Non-pigmented ciliary epithelial cell (primary cell): ENCODE results near the gene FMN1.
A peak's percentile ranks its signal among the peaks of the same experiment; 100 is the strongest.

Source experiments
- DNase-seq: peaks from one replicate; pipeline ENCODE4 v3.0.0-alpha.2; 2010; ENCODE audit warnings: low read depth

The FMN1 gene

DNA sequence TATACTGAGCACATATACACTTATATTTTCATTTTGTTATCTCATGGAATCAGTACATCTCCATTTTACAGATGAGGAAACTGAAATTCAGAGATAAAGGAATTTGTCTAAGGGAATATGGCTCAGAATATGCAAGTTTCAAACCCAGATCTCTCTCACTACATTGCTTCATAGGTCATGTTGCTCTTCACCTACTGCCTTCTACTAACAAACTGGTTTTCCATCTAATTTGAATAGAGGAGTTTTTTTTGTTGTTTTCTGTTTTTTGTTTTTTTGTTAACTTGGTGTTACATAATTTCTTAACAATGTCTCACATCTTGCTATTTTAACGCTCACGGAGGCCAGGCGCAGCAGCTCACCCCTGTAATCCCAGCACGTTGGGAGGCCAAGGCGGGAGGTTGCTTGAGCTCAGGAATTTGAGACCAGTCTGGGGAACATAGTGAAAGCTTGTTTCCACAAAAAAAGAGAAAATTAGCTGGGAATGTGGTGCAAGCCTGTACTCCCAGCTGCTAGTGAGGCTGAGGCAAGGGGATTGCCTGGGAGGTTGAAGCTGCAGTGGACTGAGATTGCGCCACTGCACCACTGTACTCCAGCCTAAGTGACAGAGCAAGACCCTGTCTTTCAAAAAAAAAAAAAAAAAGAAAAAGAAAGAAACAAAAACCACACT, 37.0 kb downstream of the FMN1 start:
- DNase-seq = no peak

DNA sequence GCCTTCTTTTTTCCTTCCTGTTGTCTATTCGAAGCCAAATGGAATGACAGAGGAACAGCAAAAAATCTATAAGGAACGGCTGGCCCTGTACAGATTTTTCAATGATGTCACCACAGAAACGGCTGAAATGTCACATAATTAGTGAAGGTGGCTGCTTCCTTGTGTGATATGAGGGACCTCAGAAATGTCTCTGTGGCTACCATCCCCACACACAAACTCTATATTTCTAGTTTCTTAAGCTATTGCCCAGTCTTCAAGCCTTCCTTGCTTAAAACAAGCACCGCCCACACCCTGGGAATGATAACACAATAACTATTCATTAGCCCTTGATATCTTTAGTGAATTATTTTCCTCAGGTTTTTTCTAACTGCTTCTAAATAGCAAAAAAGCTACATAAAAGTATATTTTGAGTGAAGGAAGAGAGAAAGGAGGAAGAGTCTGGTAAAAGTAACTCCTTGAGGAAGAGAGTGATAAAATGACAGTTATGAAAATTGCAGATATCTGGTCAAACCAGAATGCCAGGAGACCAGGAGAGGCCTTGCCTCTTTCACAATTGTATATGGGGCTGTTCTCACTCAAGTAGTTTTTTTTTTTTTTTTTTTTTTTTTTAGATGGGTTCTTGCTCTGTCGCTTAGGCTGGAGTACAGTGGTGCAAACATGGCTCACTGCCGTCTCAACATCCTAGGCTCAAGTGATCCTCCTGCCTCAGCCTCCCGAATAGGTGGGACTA, 38.7 kb downstream of the FMN1 start:
- DNase-seq = no peak

DNA sequence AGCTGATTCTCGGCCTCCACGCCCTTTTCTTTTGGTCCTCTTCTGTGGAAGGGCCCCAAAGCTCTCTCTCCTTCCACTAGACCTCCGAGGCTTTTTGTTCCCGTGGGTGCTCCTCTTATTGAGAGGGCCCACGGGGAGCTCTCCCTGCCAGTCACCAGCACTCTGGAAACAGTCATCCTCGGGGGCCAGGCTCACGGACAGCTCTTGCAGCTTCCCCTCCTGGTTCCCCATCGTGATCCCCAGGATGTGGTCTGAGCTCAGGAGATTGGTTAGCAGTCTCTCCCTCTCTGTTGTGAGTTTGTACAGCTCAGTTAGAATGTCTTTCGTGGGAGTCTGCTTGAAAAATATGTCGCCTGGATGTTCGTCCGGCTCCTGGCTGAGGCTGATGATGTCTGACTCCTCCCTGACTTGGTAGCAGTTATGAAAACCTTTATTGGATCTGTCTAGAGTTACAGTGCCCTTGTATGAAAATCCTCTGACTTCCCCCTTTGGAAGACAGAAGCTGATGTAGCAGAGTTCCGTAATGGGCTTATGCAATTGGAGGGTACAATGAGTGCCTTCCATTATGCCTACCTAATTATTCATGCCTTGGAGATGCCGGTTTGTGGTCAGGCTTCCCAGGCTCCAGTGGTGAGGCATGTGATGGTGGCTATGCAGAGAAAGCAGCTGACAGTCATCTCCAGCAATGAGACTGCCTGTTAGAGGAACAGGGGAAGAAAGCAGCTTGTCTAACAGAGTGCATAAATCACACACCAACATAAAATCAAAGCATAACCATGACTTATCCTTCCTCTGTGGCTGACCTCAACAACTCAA, 40.0 kb downstream of the FMN1 start:
- no peak for DNase-seq

DNA sequence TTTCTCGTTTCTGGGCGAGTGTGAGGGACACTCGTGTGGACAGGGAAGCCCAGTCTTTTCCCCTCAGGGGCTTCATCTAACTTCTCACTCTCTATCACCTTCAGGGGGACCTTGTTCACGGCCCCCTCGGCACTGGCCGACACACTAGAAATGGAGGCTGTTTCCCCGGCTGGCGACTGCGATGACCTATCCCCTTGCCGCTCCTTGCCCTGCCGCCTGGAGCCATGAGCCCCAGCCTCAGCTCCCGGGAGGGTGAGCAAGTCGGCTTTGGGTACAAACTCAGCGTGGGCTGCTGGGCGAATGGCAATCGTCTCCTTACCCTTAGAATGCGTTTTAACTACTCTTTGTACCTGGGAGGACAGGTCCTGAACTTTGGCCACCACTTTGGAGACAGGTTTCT, 41.0 kb downstream of the FMN1 start:
- no peak for DNase-seq

DNA sequence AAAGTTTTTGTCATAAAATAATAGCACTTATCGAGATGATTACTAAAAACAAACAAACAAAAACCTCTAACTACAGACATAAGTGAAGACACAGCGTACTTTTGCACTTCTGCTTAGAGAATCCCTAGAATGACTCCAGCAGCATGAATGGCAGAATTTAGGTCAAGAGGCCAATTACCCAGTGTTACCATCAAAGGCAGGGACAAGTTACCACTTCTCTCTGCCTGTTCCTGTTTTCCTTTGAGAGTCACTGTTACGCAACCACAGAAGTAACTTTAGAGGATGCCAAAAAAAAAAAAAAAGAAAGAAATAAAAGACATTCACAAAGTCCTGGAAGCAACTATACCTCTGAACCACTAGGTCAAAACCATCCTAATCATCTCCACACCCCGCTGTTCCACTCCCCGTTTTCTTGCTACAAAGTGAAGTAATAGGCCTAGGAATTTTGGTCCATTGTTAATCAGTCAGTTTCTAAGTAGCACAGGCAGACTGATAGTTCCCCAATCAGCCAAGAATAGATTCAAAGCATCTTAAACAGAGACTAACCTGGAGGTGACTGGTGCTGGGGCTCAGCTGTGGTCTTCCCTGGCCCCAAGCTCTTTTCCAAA, 41.9 kb downstream of the FMN1 start:
- DNase-seq = no peak

DNA sequence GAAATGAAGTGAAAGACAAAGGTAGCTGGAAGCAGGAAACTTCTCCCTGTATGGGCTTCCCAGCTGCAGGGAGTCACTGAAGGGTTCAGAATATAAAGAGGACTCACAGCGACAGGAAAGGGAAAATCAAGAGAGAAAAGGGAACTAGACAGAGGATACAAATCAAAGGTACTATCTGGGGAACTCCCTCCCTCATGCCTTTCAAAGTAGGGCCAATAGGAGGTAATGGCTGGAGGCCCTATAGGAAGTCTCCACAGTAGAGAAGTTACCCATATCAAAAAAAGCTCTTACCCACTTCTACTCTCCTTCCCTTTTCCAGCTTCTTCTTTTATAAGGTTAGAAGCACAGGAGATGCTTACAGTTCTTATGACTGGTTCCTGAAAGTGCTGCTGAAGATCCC, 43.5 kb downstream of the FMN1 start:
- DNase-seq = no peak

DNA sequence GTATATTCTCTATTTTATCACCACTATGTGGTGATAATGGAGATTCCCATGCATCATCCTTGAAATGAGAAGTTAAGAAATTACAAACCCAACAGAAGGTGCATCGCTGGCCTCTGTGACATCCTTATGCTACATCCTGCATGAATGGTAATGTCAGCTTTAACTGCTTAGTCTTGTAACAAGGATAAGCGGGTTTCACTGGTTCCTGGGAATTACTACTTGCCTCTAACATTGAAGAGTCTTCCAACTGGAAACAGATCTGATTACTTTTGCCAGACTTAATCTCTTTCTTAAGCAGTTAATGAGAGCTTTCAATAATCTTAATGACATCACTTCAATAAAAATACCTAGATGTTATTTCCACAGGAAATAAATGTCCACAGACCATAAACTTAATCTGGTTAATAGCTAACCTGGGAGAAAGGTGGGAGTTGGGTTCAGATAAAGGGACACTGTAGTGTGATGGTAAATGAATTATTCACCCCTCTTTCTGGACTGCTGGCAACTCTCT, 44.0 kb downstream of the FMN1 start:
- no peak for DNase-seq

DNA sequence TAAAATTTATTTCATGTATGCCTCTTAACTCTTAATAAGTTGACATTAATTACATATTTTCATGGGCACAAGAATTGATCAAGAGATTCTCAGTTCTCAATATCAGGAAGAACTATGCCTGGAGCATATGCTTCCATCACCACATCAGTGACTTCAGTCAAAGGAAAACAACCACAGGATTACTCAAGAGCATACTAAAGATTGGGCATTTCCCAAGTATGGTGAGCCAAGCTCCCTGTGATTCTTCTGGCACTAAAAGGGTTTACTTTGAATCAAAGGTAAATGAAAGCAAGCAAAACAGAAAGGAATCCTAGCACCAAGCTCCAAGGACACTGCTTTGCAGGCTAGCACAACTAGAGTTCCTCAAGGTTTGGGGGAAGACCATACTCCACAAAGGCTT, 44.6 kb downstream of the FMN1 start:
- DNase-seq = no peak

DNA sequence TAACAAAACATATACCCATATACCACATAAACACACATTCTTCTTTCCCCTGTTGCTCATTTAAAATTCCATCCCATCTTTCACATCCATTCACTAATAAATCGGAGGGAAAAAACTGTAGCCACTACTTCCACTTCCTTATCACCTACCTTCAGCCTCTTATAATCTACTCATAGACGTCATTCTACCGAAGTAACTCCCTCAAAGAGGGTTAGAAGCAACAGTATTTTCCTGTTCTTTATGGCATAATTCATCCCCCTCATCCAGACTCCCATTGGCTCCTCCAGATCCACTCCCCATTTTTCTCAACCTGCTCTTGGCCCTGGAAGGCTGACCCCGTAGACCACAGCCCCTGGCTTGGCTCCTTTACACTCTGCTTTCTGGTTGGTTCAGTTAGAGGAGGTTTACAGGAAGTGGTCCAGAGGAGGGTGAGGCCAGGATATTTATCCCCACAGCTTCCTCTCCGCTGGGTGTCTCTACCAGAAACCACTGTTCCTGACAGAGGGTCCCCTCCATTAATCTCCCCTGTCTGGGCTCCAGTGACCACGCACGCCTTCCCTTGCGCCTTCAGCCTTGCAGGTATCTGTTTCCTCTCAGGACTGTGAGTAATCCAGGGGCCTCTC, 46.3 kb downstream of the FMN1 start:
- DNase-seq = no peak

DNA sequence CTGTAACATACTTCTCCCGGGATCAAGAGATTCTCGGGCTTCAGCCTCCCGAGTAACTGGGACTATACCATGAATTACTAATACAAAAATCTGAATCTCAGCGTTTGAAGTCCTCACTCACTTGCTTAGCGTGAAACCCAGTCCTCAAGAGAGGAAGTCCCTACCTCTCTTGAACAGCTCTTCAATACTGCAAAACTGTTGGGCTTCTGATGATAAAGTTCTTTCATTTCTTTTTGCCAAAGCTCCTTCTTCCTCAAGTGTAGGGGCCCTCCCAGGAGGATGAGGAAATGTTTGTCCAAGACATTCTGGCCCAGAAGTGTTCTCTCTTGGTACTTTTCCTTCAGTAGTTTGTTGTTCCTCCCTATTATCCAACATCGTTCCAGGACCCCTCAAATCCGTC, 48.5 kb downstream of the FMN1 start:
- no peak for DNase-seq

DNA sequence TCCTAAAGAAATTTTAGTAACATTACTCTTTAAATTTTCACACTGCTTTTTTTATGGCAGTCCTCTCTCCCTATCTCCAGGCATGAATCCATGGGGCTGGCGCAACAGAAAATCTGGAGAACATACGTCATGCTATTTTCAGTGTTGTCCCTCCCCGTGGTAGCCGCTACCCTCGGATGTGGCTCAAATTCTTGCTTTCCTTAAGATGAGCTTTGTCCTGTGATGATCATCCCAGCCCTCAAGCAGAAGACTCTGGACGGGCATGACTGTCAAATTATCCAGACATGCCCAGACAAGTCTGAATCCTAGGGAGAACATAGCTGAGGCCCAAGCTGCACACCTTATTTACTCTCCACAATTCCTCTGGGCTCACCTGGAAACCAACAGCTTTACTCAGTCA, 49.1 kb downstream of the FMN1 start:
- no peak for DNase-seq

DNA sequence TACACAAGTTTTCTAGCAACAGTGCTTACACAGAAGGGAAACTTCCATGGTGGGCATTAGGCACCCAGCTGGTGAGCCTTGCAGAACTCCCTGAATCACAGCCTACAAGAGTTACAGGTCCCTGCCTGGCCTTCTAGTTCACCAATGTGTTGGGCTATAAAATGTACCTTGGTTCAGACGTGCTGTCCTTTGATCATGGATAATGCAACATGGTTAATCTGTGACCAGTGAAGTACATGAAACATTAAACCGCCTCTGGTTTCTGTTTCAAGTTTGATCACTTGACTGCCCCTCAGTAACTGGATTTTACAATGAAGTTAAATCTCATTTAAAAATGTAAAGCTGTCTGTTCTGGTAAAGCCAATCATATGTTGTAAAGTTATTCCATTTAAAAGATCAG, 51.8 kb downstream of the FMN1 start:
- no peak for DNase-seq

DNA sequence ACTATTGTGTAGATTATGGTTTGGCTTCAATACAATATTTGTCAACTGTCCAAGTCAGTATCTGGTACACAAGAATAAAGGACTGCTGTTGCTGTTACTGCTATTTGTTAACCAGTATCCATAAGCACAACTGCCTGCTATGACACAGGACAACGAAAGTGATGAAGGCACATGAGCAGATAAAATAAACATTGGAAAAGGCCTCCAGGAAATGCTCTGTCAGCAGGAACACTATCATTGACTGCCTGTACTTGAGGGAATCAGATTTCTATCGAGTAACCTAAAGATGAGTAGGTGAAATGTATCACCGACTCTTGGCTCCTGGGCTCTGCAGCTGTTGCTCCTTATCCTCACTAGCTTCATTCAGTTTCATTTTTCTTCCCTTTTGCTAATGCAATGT, 56.5 kb downstream of the FMN1 start:
- DNase-seq = no peak

DNA sequence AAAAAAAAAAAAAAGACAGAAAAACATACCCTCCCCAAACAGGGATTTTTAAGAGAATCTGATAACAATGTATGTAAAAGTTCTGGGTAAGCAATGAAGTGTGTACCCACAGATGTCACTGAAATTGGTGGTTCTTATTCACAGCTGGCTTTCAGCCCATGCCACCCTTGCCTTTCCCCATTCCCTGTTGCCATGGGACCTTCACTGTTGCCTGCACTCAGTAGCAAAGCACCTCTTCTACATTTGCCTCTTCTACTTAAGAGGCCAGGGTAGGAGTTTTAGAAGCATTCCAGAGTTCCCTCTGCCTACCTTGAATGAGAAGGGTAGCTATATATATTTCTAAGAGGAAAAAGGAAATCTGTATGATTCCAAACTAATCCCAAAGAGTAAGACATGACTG, 57.4 kb downstream of the FMN1 start:
- no peak for DNase-seq

DNA sequence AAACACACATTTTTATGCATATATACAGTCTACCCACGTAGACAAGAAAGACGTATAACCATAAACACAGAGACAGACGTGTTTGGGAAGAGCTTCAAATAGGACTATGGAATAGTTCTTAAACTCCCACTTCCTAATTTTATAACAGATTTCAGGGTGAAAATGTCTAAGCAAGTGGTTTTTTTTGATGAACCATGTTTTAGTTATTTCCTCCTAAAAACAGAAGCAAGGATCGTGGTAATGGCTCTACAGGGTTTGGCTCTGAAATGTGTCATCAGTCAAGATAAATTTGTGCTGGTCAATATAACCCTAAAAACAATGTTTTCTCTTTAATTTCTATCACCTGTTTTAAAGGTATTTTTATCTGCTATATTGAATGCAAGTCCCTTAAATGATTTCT, 58.2 kb downstream of the FMN1 start:
- no peak for DNase-seq

DNA sequence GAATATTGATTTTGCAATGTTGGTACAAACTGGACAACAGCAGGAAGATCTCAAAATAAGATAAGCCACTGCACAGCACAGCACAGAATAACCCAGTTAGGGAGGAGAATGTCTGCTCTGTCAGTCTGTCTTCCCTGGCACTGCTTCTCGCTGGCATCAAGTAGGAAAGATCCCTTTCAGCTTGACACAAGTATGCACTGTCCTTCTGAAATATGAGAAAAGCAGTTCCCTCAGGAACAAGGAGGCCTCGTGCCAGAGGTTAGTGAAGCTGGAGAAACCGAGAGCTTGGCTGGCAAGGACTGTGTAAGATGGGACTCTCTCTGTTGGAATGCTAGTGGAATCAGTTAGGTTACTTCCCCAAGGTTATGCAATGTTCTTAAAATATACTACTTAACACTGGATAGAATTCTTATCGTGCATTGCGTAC, 59.1 kb downstream of the FMN1 start:
- no peak for DNase-seq

DNA sequence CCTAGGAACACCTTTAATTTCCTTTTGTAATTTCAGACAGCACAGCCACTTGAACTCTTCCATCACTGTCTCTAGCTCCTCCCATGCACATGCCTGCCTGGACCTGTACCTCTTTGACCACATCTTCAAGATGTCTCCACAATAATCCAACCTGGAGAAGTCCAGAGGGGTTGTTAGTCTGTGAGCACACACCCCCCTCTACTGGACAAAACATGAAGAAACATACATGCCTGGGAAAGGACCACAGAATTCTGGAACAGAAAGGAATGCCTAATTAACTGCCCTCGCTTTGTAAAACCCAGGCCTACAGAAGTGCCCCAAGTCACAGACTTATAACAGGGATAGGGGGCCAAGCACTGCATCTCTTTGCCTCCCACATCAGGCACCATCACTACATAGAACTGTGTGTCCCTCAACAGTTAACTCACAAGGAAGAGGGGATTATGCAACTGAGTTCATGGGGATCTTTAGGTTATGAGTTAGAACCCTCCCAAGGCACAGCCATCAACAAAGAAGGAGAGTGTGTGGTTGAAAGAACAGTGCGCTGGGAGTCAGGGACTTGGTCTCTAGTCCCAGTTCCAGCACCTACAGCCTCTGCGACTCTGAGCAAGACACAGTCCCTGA, 61.7 kb downstream of the FMN1 start:
- no peak for DNase-seq

DNA sequence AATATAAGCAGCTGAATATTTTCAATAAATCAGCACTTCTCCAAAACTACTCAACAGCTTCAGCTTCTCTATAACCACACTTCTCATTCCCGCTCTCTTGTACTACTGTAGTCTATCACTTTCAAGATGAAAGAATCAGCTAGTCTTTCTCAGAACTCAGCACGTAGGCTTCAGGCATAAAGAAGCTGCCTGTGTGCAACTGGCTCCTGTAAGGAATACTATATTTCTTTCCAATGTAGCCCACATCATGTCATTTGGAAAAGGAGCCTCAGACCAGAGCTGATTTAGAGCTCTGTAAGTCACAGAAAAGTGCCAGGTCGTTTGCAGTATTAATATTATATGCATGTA, 62.3 kb downstream of the FMN1 start:
- no peak for DNase-seq

DNA sequence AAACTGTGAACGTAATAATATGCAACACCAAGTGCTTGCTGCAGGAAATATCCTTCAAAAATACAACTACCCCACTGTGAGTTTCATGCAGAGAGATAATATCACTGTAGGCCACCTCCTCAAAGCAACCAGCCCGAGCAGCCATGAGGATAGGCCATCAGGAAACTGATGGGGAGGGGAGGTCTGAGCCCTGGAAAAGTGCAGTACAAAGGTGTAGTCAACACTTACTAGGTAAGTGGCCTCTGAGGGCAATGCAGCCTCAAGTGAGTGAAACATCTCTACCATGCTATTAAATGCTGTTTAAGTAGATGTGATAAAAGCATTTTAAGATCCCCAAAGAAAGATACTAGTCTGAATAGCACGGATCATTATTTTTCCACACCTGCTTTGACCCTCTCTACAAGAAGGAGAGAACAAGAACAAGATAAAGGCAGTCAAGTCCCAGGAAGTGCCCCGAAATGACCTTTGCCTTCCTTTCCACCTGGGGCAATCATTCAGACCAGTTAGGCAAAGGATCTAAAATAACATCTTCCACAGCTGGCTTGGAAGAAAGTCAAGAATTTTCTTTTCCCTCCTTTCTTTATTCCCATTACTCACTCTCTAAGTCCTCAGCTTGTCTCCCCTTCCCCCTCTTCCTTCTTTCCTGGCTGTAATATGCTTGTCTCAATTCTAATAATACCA, 62.8 kb downstream of the FMN1 start:
- DNase-seq = no peak

DNA sequence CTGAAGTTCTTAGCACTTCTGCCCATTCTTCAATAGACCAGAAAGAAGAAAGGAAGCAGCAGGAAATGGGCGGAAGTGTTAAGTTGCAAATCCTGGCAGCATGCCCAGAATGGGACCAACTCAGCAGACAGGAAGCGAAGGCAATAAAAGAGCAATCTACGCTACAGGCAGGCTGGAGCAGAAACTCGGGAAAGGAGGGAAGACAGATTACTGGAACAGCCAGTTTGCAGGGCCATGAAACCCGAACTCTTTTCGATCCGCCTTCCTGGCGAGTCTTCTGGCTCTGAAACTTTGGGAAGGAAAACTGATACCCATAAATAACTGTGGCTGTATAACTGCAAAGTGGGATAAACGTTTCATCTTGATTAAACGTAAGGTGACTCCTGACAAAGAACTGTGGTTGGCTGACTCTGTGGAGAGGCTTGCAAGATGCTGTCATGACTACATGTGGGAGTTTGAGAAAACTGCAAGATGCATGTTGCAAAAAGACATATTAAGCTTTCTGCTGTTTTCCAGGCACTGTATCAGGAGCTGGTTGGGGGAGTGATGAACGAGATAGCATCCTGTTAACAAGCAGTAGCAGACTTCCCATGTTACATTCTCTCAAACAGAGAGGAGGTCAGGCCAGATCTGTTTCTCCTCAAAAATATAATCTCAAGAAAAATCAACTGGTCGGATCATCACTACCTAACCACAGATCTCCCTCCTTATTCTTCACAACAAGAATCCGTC, 67.8 kb downstream of the FMN1 start:
- DNase-seq = peak; percentile 82
